Lower leg skin (tissue), 4 donors: ENCODE results near the gene KRTAP5-6. TPM values are rescaled to one million over a fixed set of nuclear protein-coding genes. Genes with fewer than 3 reads are reported as not detected.
"Not testable (repeated sequence)": the region's sequence is repeated elsewhere in the genome, so short reads cannot be mapped to it uniquely, and the experiment has no call there.

Experiments used
- DNase-seq, 2 donors: peaks; one replicate each; pipeline ENCODE4 v3.0.0-alpha.2; 2019; ENCODE audit warnings: low spot score in 2 of 2
- H3K4me3 ChIP-seq: fragments of 200-600 bp; sonication (generic); 2 replicates; pipeline ENCODE4 v1.5.1; 2017; ENCODE audit warnings: mild to moderate bottlenecking, low read depth; ENCODE audit not compliant: poor library complexity, severe bottlenecking
- CTCF ChIP-seq, 3 donors: fragments of 450-650 bp; IDR thresholded peaks; one replicate each; pipeline ENCODE4 v1.5.1; 2016; ENCODE audit warnings: antibody characterized with exemption in 3 of 3, mild to moderate bottlenecking in 3 of 3, moderate library complexity in 2 of 3
- POLR2A ChIP-seq, 2 donors: fragments of 450-650 bp; IDR thresholded peaks; one replicate each; pipeline ENCODE4 v1.6.1; 2016 to 2017; ENCODE audit warnings: antibody characterized with exemption in 2 of 2, mild to moderate bottlenecking in 1 of 2, moderate library complexity in 1 of 2
- WGBS, 2 donors: methylation state at CpG; one replicate each; pipeline ENCODE4 v1.1.5; 2018; 5-methylcytosine and 5-hydroxymethylcytosine counted together
- intact Hi-C: fragments of 100-400 bp; cut with DNase I; formaldehyde crosslinking; loops from one replicate; pipeline ENCODE4 v1.15.0; 2023; ENCODE audit warnings: low total_unique reads
- total RNA-seq, 4 donors: library from RNA; depleted of rRNA; stranded (reverse); fragments of >200 nt; gene quantifications; one replicate each; pipeline ENCODE4 v1.1.0, GENCODE V29; 2016

KRTAP5-6 gene
- total RNA-seq, 4 donors from 2014 or later: 6.7 TPM; not detected in 3

GRCh38 chr11:1659506-1659905 lies 37.5 kb upstream of the KRTAP5-6 start:
- 60 to 65% methylated on average over 14 of the region's 14 CpGs for WGBS, 2 donors
- intact Hi-C loops: loop anchor here (10.0 kb wide), 1 partner anchor 495 kb away; no protein-coding TSS in a partner anchor
- no peak overlapping the region for H3K4me3 ChIP-seq
- DNase-seq: peak in 1 of 2 donors; percentile 69
- TF ChIP-seq CTCF (IDR thresholded peaks at IDR 0.05) (no peak), POLR2A (IDR thresholded peaks at IDR 0.05) (no peak)

GRCh38 chr11:1660111-1660867 lies 36.7 kb upstream of the KRTAP5-6 start:
- DNase-seq: peak in 1 of 2 donors; percentile 74
- WGBS, 2 donors: 72 to 78% methylated on average over 24 of the region's 24 CpGs

GRCh38 chr11:1661454-1662269 lies 35.3 kb upstream of the KRTAP5-6 start:
- WGBS, 2 donors: 46 to 53% methylated on average over 9 to 10 of the region's 25 CpGs
- intact Hi-C loops, H3K4me3 ChIP-seq: not testable (repeated sequence)
- DNase-seq: peak in 1 of 2 donors; percentile 80

More at GRCh38 chr11:1660111-1660867, 36.7 kb upstream of the KRTAP5-6 start:
- no peak for TF ChIP-seq CTCF (IDR thresholded peaks at IDR 0.05)
- no peak for TF ChIP-seq POLR2A (IDR thresholded peaks at IDR 0.05)
- H3K4me3 ChIP-seq: no peak overlapping the region
- intact Hi-C loops: no loop called here

- WGBS, 2 donors: 69 to 71% methylated on average over 18 of the region's 18 CpGs
- peak in 1 of 2 donors; percentile 29 for DNase-seq
- H3K4me3 ChIP-seq, intact Hi-C loops: not testable (repeated sequence)
These were observed 34.2 kb upstream of the KRTAP5-6 start for GRCh38 chr11:1662699-1663283.

- intact Hi-C loops: no loop called here
- WGBS, 2 donors: 84 to 93% methylated on average over 3 to 5 of the region's 8 CpGs
- no peak overlapping the region for H3K4me3 ChIP-seq
- no peak for DNase-seq
- no peak for TF ChIP-seq CTCF (IDR thresholded peaks at IDR 0.05)
These were observed 31.7 kb upstream of the KRTAP5-6 start for GRCh38 chr11:1665313-1665712.

- TF ChIP-seq CTCF (IDR thresholded peaks at IDR 0.05) (no peak), POLR2A (IDR thresholded peaks at IDR 0.05) (no peak)
- peak in 1 of 2 donors; percentile 46 for DNase-seq
- 87 to 89% methylated on average over 22 to 24 of the region's 24 CpGs for WGBS, 2 donors
- intact Hi-C loops: loop anchor here (2.0 kb wide), 1 partner anchor 18 kb away; no protein-coding TSS in a partner anchor
- no peak overlapping the region for H3K4me3 ChIP-seq
These were observed 29.7 kb upstream of the KRTAP5-6 start for GRCh38 chr11:1667121-1667850.
